NCI-H2081 (cell line): Measurements from ENCODE around the gene STMN3.

Source experiments
- DNase-seq, 2 experiments: peaks; one replicate each; lab custom pipeline; 2025; lab: John Stamatoyannopoulos, UW

The STMN3 gene

GRCh38 chr20:63692436-63693082, 39.3 kb upstream of the STMN3 start:
- no peak for DNase-seq

GRCh38 chr20:63691711-63692435, 38.6 kb upstream of the STMN3 start:
- DNase-seq, result no peak

DNA sequence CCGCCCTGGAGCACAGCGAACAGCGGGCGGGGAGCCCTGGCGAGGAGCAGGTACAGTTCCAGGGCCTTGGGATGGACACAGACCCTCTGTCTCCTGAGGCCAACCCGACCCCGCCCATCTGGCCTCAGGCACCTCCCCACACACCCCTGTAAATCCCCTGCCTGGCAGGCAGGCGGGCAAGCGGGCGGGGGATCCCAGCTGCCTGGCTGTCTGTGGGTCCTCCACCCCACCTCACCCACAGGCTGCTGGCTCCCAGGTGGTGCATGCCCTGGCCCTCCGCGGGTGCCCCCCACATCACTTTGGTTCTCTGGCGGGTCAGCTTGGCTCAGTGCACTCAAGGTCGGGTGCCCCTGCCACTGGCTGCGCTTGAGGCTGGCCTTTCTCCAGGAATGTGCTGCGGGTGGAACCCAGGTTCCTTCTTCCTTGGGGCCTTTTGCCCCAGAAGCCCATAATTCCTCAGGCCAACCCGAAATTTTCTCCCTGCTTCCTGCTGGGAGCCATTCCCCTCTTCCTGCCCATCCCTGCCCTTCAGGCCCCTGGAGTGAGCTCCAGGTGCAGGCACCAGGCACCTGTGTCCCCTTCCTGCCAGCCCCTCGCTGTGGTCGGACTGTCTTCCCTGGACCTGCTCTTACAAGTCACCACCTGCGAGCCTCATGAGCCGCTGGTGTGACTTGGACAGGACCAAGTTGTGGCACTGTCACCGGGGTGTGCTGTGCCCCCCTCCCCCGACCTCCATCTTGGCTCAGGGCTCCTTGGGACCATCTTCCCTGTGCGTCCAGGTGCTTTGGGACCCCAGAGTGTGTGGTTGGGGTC, 37.9 kb upstream of the STMN3 start:
- no peak for DNase-seq

DNA sequence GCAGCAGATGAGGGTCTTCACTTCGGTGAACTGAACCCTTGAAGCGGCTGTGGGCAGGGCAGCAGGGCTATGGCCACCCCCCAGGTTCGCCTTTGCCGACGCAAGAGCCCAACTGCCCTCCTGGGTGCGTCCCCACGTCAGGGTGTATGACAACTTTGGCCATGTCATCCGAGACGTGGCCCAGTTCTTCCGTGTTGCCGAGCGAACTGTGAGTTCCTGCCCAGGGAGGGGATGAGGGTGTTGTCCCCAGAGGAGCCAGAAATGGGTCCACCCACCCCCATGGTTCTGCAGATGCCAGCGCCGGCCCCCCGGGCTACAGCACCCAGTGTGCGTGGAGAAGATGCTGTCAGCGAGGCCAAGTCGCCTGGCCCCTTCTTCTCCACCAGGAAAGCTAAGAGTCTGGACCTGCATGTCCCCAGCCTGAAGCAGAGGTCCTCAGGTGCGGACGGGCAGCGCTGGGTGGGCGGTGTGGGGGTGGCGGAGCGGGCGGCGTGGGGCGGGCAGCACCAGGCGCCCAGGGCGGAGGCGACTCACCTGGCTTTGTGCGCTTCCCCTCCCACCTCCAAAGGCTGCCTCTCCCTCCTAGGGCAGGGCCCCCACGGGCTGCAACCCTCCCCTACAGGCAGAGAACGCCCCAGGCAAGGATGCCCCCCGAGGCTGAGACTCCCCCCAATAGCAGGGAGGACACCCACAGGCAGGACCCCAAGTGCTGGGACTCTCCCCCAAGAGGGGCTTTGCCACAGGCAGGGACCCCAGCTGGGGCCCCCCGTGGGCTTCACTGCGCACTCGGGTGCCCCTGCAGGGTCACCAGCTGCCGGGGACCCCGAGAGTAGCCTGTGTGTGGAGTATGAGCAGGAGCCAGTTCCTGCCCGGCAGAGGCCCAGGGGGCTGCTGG, 37.0 kb upstream of the STMN3 start:
- DNase-seq, result no peak

DNA sequence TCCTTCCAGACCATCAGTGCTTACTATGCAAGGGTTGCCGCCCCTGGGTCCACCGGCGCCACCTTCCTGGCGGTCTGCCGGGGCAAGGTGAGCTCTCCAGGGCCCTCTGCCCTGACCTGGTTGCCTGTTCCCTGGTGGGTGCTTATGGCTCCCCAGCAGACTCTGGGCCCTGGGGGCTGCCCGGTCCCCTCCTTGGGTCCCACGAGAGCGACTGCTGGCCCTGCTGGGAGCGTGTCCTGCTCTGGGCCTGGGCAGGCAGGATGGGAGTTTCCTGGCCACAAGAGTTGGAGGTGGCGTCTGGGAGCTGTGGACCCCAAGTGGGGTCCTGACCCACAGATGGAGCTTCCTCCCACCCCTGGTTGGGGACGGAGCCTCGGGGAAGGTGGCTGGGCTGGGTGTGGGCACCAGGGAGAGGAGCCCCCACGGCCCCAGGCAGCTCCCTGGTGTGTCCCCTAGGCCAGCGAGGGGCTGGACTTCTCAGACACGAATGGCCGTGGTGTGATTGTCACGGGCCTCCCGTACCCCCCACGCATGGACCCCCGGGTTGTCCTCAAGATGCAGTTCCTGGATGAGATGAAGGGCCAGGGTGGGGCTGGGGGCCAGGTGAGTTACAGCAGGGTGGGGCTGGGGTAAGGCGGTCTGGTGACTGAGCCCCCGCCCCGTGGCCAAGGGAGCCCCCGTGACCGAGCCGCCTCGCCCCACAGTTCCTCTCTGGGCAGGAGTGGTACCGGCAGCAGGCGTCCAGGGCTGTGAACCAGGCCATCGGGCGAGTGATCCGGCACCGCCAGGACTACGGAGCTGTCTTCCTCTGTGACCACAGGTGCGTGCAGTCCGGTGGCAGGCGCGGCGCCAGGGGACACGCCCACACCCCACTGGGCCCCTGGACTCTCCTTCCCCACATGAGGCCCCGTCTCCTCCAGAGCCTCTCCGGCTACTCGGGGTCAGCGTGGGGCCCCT, 36.1 kb upstream of the STMN3 start:
- DNase-seq, result no peak

DNA sequence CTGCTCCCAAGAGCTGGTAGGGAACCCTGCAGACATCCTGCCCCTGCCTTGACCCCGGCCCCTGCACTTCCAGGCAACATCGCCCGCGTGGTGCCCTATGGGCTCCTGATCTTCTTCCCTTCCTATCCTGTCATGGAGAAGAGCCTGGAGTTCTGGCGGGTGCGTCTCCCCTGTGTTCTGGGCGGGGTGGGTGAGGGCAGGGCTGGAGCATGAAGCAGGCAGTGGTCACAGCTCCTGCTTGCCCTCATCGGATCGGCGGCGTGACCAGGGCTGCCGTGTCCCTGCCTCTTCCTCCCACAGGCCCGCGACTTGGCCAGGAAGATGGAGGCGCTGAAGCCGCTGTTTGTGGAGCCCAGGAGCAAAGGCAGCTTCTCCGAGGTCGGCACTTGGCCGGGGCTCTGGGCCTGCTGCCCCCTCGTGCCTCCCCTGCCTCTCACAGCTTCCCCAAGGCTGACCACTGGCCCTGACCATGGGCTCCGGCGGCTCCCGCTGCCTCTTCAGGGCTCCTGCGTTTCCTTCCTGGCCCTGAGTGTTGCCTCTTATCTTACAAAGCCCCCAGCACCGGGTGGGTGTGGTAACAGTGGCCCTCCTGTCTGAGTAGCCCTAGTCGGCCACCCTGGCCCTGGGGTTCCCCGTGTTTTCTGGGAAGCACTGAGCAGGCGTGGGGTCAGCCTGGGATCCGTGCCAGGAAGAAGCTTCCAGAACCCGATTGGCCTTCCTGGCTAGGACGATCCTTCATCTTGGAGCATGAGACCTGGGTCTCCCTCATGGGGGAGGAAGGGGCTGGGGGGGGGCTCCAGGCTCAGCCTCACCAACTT, 35.2 kb upstream of the STMN3 start:
- no peak for DNase-seq

GRCh38 chr20:63687419-63688178, 34.4 kb upstream of the STMN3 start:
- DNase-seq, result no peak

DNA sequence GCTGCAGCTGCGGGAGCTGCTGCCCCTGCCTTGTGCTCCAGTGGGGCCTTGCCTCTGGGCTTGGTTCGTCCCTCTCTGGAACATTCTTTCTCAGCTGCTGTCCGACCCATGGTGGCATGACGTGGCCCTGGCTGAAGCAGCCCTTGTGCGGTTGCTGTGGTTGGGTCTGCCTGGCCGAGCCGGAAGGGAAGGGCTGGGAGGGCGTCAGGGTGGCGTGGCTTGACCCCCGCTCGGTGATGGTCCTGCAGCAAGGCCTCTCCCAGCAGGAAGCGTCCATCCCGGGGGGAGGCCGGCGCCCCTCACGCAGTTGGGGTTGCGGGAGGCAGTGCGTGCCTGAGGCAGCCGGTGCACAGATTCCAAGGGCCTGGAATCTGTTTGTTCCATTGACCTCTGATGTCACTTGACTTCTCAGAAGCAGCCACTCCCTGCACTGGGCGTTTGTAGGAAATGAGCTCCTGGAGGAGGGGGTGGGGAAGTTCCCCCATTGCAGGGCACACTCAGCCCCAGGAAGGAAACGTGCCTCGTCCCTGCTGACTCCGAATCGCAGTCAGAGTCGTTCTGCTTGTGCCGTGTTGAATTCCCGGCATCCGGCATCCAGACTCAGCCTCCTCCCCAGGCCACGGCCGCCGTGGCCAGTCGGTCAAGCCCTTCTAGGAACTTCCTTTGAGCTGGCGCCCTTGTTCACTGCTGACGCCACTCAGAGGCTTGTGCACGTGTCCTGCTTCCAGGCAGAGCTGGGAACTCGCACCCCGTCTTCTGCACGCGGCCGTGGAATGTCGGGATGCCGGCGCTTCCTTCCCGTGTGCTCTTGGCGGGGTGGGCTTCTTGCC, 33.5 kb upstream of the STMN3 start:
- DNase-seq, result no peak

- DNase-seq, result no peak
Observed at GRCh38 chr20:63686094-63686491, 32.9 kb upstream of the STMN3 start.

- no peak for DNase-seq
Observed at GRCh38 chr20:63685269-63686026, 32.2 kb upstream of the STMN3 start.

DNA sequence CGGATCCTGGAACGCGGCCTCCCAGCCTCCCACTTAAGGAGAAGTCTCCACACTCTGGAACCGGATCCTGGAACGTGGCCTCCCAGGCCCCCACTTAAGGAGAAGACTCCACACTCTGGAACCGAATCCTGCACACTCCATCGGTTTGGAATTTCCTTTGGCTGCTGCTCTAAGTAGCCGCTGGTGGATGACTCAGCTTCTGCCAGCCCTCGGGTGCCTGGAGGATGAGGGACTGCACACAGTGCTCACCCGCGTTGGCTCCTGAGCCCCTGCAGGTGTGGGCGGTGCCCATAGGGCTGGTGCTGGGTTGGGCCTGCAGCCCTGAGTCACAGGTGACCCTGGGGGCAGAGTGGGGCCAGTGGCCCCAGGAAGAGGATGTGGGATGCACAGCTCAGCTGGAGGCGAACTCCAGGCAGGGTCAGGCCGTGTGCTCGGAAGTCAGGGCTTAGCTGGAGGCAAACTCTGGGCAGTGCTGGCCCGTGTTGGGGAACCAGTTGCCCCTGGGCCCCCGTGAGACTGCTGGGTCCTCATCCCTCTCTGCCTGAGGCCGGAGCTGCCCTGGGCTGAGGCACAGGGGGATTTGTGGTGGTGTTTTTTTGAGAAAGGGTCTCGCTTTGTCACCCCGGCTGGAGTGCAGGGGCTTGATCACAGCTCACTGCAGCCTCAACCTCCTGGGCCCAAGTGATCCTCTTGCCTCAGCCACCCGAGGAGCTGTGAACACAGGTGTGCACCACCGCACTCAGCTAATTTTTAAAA, 29.3 kb upstream of the STMN3 start:
- DNase-seq, result no peak

GRCh38 chr20:63681609-63682142, 28.5 kb upstream of the STMN3 start:
- DNase-seq, result no peak

GRCh38 chr20:63680857-63681608, 27.8 kb upstream of the STMN3 start:
- no peak for DNase-seq

DNA sequence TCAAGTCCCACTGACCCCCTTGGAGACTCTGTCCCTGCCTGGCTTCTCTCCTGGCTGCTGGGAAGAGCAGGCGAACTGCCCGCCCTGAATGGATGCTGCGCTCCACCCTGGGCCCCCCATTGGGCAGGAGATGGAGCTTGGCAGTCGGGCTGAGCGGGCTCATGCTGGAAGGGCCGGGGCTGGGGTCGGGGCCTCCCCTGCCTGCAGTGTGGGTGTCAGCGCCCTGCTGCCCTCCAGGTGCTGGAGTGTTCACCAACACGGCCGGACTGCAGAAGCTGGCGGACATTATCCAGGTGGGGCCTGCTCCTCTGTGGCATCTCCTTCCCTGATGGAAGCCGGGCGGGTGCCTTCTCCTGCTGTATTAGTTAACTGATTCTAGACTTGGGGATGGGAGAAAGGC, 27.2 kb upstream of the STMN3 start:
- DNase-seq, result no peak

DNA sequence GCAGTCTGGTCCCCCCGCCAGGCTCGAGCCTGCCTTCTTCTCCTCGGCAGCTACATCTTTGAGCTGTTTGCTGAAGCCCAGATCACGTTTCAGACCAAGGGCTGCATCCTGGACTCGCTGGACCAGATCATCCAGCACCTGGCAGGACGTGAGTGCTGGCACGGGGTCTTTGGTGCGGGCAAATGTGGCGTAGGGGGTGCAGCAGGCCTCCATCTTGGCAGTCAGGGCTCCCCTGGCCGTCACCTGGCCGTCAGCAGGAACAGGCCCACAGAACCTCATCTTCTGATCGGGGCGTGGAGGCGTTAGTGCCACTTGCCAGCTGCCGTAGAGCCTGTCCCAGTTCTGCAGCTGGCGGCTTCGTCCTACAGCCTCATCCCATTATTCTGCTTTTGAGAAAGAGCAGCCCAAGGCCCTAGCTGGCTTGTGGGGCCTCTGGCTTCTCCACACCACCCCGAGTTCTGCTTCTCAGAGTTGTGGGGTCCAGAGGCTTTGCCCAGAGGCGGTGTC, 26.6 kb upstream of the STMN3 start:
- no peak for DNase-seq
